ENCODE results near the gene STK33. TPM values are rescaled to one million over a fixed set of nuclear protein-coding genes. Genes with fewer than 3 reads are reported as not detected.

The STK33 gene
- total RNA-seq, 1 experiment from 2014 or later = 10.9 TPM

DNA sequence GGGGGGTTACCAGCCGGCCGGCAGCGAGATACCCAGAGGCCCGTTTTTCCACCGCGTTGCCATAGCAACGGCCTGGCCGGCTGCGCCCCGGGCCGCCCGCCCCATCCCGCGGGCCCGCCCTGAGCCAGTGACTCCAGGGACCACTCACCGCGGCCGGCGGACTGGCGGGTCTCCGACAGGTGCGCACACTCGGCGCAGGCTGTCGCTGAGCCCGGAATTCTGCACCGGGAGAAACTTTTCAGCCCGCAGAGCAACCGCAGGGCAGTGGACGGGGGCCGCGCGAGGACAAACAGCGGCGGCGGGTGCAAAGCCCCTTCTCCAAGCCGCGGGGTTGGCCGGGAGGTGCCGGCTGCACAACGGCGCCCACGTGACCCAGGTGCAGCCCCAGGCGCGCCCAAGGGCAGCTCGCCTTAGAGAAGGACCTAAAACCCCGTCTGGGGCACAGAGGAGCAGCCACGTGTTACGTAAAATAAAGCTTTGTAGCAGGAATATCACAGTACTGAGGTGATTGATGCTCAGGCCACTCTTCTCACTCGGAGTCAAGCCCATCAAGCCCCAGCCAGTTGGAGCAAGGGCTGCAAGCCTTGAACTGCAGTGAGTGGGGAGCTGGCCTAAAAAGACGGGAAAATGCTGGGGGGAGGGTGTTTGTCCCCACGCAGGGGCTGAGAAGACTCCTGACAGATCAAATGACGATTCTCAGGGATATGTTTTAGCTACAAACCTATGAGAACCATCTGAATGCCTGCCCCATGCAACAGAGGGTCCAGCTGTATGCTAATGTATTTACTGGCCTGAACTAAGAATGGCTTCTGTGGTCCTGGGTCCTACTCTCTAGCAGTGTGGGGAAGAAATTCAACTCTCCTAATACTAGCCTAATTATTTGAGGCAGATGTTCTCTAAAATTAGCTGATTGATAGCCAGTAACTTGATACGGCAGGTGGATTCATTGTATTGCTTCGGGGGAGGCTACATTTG lies at the start of gene STK33 (continued):
- TF ChIP-seq, protein P1, sequence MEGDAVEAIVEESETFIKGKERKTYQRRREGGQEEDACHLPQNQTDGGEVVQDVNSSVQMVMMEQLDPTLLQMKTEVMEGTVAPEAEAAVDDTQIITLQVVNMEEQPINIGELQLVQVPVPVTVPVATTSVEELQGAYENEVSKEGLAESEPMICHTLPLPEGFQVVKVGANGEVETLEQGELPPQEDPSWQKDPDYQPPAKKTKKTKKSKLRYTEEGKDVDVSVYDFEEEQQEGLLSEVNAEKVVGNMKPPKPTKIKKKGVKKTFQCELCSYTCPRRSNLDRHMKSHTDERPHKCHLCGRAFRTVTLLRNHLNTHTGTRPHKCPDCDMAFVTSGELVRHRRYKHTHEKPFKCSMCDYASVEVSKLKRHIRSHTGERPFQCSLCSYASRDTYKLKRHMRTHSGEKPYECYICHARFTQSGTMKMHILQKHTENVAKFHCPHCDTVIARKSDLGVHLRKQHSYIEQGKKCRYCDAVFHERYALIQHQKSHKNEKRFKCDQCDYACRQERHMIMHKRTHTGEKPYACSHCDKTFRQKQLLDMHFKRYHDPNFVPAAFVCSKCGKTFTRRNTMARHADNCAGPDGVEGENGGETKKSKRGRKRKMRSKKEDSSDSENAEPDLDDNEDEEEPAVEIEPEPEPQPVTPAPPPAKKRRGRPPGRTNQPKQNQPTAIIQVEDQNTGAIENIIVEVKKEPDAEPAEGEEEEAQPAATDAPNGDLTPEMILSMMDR (IDR thresholded peaks at IDR 0.05 in 2 of 3, conservative IDR thresholded peaks at IDR 0.05 in 1 of 3; ENCODE audit: borderline replicate concordance in 1 of 3, insufficient read depth in 1 of 3, low read depth in 2 of 3, low read length in 2 of 3) = no peak
- no peak for TF ChIP-seq CBX3 (IDR thresholded peaks at IDR 0.05; ENCODE audit: low read depth)
- TF ChIP-seq JUND (IDR thresholded peaks at IDR 0.05) = no peak
- no peak for TF ChIP-seq TCF7L2 (IDR thresholded peaks at IDR 0.05; ENCODE audit: borderline replicate concordance, extremely low read depth, insufficient read depth, insufficient read length)
- no peak for TF ChIP-seq SP1 (IDR thresholded peaks at IDR 0.05; ENCODE audit: low read depth)
- TF ChIP-seq, protein P2, sequence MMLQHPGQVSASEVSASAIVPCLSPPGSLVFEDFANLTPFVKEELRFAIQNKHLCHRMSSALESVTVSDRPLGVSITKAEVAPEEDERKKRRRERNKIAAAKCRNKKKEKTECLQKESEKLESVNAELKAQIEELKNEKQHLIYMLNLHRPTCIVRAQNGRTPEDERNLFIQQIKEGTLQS (IDR thresholded peaks at IDR 0.05) = no peak

DNA sequence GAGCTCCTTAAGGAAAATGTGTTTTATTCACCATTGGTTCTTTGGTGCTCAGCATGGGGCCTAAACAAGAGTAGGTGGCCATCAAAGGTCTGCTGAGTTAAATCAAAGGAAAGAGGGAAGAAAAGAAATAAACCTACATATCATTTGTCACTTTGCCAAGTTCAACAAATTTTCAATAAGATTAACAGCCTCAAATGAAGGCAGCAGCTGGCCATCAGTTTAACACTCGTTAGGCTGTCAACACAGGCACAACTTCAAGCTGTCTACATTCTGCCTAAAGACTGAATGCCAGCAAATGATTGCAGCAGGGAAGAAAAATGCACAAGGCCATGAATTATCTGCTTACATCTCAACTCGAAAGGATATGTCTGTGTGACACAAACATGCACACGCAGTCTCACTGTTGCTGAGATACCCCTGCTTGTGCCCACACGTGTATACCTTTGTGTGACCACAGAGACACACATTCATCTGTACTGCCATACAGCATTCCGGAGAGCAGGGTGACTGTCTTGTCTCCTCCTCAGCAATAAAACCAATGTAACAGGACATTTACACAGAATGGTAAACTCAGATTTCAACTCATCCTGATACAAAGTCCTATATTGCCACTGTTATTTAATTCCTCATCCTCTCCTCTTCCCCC lies 48.3 kb upstream of the STK33 start:
- ATAC-seq = no peak

More for the DNA sequence above, 48.3 kb upstream of the STK33 start:
- no peak overlapping the region for H3K27ac ChIP-seq (ENCODE audit: low read depth, low read length)
- no peak overlapping the region for H2AFZ ChIP-seq (ENCODE audit: low read depth, low read length, poor library complexity, severe bottlenecking)
- intact Hi-C loops (cut with micrococcal nuclease) = no loop called here
- no peaks in the 10 kb centered on the region for H3K9me3 ChIP-seq (ENCODE audit: control insufficient read depth in 1 of 2, insufficient read depth in 1 of 2, low read depth in 1 of 2, low read length in 2 of 2)
- no peak overlapping the region for H3K4me3 ChIP-seq (replicated peaks in 1 of 2; ENCODE audit: low read depth in 1 of 2, low read length in 2 of 2)
- ChIA-PET CTCF (no interaction called here), RAD21 (ENCODE audit: low non-redundant PET in 1 of 2, low total read pairs in 2 of 2, uncharacterized antibody in 2 of 2, unreplicated experiment in 2 of 2) (no interaction called here), POLR2A (no interaction called here)
- H3K4me2 ChIP-seq (ENCODE audit: low read length) = no peak overlapping the region
- H3K27me3 ChIP-seq (ENCODE audit: insufficient read depth, low read length) = no peaks in the 10 kb centered on the region
- no TSS peak for BruUV-seq (replicated peaks)
- no peak for DNase-seq (ENCODE audit: low read depth, low spot score)
- peaks cover 50 to 57% of the 10 kb centered on the region in 2 experiments; a peak in 3 of 4 replicates for H3K36me3 ChIP-seq (ENCODE audit: control insufficient read depth in 1 of 2, insufficient read depth in 2 of 2, low read length in 2 of 2)
- H3K9me2 ChIP-seq (ENCODE audit: insufficient read depth) = no peaks in the 10 kb centered on the region
- H3K9ac ChIP-seq (ENCODE audit: low read length) = no peak overlapping the region
- no peaks in the 10 kb centered on the region for H3K79me2 ChIP-seq (ENCODE audit: insufficient read depth, low read length)
- no peaks in the 10 kb centered on the region for H4K20me1 ChIP-seq (ENCODE audit: insufficient read depth)
- no peaks in the 10 kb centered on the region for H3K4me1 ChIP-seq (ENCODE audit: control insufficient read depth in 1 of 2, insufficient read depth in 2 of 2, low read length in 2 of 2)
- TF ChIP-seq, protein P3, sequence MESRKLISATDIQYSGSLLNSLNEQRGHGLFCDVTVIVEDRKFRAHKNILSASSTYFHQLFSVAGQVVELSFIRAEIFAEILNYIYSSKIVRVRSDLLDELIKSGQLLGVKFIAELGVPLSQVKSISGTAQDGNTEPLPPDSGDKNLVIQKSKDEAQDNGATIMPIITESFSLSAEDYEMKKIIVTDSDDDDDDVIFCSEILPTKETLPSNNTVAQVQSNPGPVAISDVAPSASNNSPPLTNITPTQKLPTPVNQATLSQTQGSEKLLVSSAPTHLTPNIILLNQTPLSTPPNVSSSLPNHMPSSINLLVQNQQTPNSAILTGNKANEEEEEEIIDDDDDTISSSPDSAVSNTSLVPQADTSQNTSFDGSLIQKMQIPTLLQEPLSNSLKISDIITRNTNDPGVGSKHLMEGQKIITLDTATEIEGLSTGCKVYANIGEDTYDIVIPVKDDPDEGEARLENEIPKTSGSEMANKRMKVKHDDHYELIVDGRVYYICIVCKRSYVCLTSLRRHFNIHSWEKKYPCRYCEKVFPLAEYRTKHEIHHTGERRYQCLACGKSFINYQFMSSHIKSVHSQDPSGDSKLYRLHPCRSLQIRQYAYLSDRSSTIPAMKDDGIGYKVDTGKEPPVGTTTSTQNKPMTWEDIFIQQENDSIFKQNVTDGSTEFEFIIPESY (IDR thresholded peaks at IDR 0.05; ENCODE audit: extremely low read depth, insufficient replicate concordance, low read length) = no peak
